Muscle of leg (tissue), 11 donors: ENCODE measurements around the gene ENOSF1. TPM values are rescaled to one million over a fixed set of nuclear protein-coding genes. Genes with fewer than 3 reads are reported as not detected.

Source experiments
- DNase-seq: peaks from one replicate; pipeline ENCODE4 v3.0.0; 2013
- H3K27ac ChIP-seq: one replicate; pipeline ENCODE4 v1.5.1; 2013; ENCODE audit warnings: mild to moderate bottlenecking, low read length, control low read depth
- H3K27me3 ChIP-seq: one replicate; pipeline ENCODE4 v1.6.1; 2013; ENCODE audit warnings: low read length; ENCODE audit not compliant: control insufficient read depth, insufficient read depth
- H3K36me3 ChIP-seq: one replicate; pipeline ENCODE4 v1.6.1; 2013; ENCODE audit warnings: low read length; ENCODE audit not compliant: control insufficient read depth, insufficient read depth
- H3K4me1 ChIP-seq: one replicate; pipeline ENCODE4 v1.6.1; 2013; ENCODE audit warnings: low read length; ENCODE audit not compliant: control insufficient read depth, insufficient read depth
- H3K4me3 ChIP-seq: one replicate; pipeline ENCODE4 v1.5.1; 2013; ENCODE audit warnings: low read length, control low read depth
- H3K9me3 ChIP-seq: replicated peaks from 2 replicates; pipeline ENCODE4 v1.6.1; 2013; ENCODE audit warnings: low read depth, low read length; ENCODE audit not compliant: control insufficient read depth
- WGBS: methylation state at CpG from one replicate; pipeline ENCODE4 v1.1.5; 2013; ENCODE audit warnings: missing lambda C conversion rate; ENCODE audit not compliant: insufficient coverage; 5-methylcytosine and 5-hydroxymethylcytosine counted together
- polyA plus RNA-seq, 8 donors: library from polyadenylated mRNA; unstranded; fragments of 120-200 nt; gene quantifications; one replicate each; pipeline versions ENCODE4 v1.2.1 to v1.2.3, GENCODE V29; 2013; ENCODE audit warnings: inconsistent platforms in 1 of 8, low replicate concordance in 1 of 8; ENCODE audit not compliant: insufficient read length in 8 of 8, insufficient read depth in 1 of 8
- total RNA-seq: library from RNA; stranded (reverse); fragments of 120-200 nt; gene quantifications from one replicate; pipeline ENCODE4 v1.2.4, GENCODE V29; 2013

ENOSF1 gene
- total and polyA plus RNA-seq, 9 donors, result 16.8 to 35.9 (median 20.5) TPM

- no peak overlapping the region for H3K4me3 ChIP-seq
- peaks cover 7% of the 10 kb centered on the region for H3K4me1 ChIP-seq
- no peaks in the 10 kb centered on the region for H3K36me3 ChIP-seq
- 13% methylated on average over 1 of the region's 11 CpGs for whole genome bisulfite sequencing
- H3K27ac ChIP-seq, result no peak overlapping the region
- DNase-seq, result peak; percentile 78
- no peaks in the 10 kb centered on the region for H3K27me3 ChIP-seq
- no peaks in the 10 kb centered on the region for H3K9me3 ChIP-seq
These were observed 88.4 kb downstream of the ENOSF1 start for GRCh38 chr18:623761-624620.

- H3K4me1 ChIP-seq, result peaks cover 7% of the 10 kb centered on the region
- H3K27me3 ChIP-seq, result no peaks in the 10 kb centered on the region
- H3K36me3 ChIP-seq, result no peaks in the 10 kb centered on the region
- no peak for DNase-seq
- WGBS, result 68% methylated on average over 6 of the region's 6 CpGs
- no peaks in the 10 kb centered on the region for H3K9me3 ChIP-seq
- H3K4me3 ChIP-seq, result no peak overlapping the region
- H3K27ac ChIP-seq, result no peak overlapping the region
These were observed 90.1 kb downstream of the ENOSF1 start for GRCh38 chr18:622289-622688.

GRCh38 chr18:621291-622043, 91.0 kb downstream of the ENOSF1 start:
- no peak overlapping the region for H3K4me3 ChIP-seq
- no peak overlapping the region for H3K27ac ChIP-seq
- no peaks in the 10 kb centered on the region for H3K27me3 ChIP-seq
- H3K9me3 ChIP-seq, result no peaks in the 10 kb centered on the region
- H3K4me1 ChIP-seq, result peaks cover 7% of the 10 kb centered on the region
- DNase-seq, result peak; percentile 38
- WGBS, result no CpG with 5 or more reads among the region's 7 CpGs
- H3K36me3 ChIP-seq, result no peaks in the 10 kb centered on the region

Other genes starting within 250 kb of the ENOSF1 start
- gene COLEC12, start 211.9 kb downstream of the ENOSF1 start, total RNA-seq, result 65.5 TPM
- 10 to 100 TPM; 41.1 to 83.6 (median 58.9) TPM for gene COLEC12, start 211.9 kb downstream of the ENOSF1 start, polyA plus RNA-seq
- not detected for gene CETN1, start 132.2 kb downstream of the ENOSF1 start, total RNA-seq
- not detected for gene CETN1, start 132.2 kb downstream of the ENOSF1 start, polyA plus RNA-seq
- 0.27 TPM for gene CLUL1, start 115.6 kb downstream of the ENOSF1 start, total RNA-seq
- 1 to 10 TPM in 4 of 8 donors, under 1 TPM in 4; 0.35 to 3.8 (median 0.99) TPM for gene CLUL1, start 115.6 kb downstream of the ENOSF1 start, polyA plus RNA-seq
- 19.7 TPM for gene TYMS, start 55.0 kb downstream of the ENOSF1 start, total RNA-seq
- gene TYMS, start 55.0 kb downstream of the ENOSF1 start, polyA plus RNA-seq, result 10 to 100 TPM; 58.5 to 93.8 (median 70.3) TPM
- gene YES1, start 99.6 kb upstream of the ENOSF1 start, total RNA-seq, result 57.0 TPM
- gene YES1, start 99.6 kb upstream of the ENOSF1 start, polyA plus RNA-seq, result 10 to 100 TPM; 36.1 to 70.0 (median 55.8) TPM
- gene ADCYAP1, start 192.2 kb upstream of the ENOSF1 start, total RNA-seq, result 0.13 TPM
- gene ADCYAP1, start 192.2 kb upstream of the ENOSF1 start, polyA plus RNA-seq, result 1 to 10 TPM in 3 of 8 donors, under 1 TPM in 5; 0.17 to 2.4 (median 0.90) TPM